ENCODE results near the gene TSSK1B. TPM values are rescaled to one million over a fixed set of nuclear protein-coding genes. Genes with fewer than 3 reads are reported as not detected.

TSSK1B gene
- total RNA-seq, 2 experiments from 2014 or later, result not detected

DNA sequence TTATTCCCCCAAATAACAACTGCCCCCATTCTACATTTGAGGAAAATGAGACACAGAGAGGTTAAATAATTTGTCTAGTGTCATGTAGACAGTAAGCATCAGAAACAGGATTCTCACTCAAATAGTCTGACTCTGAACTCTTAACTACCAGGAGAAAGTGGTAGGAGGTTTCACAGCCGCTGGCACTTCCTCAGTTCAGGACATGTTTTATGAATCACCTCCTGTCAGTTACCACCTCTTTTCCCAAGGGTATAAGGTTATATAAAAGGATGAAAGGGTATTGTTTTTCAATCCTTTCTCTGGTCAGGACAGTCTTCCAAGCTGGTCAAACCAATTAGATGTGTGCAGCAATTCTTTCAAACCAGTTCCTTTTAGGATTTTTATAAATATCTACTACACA lies 52.1 kb downstream of the TSSK1B start:
- H2AFZ ChIP-seq (ENCODE audit: low read length), result no peak overlapping the region
- H3K9me2 ChIP-seq (ENCODE audit: insufficient read depth, low read length), result no peaks in the 10 kb centered on the region
- H3K27ac ChIP-seq (ENCODE audit: low read depth, low read length, poor library complexity, severe bottlenecking), result no peak overlapping the region
- H3K36me3 ChIP-seq (ENCODE audit: insufficient read depth, low read length), result no peaks in the 10 kb centered on the region
- TF ChIP-seq EZH2phosphoT487 (IDR thresholded peaks at IDR 0.05; ENCODE audit: borderline replicate concordance, low read depth, low read length), result no peak
- TF ChIP-seq, protein P1, sequence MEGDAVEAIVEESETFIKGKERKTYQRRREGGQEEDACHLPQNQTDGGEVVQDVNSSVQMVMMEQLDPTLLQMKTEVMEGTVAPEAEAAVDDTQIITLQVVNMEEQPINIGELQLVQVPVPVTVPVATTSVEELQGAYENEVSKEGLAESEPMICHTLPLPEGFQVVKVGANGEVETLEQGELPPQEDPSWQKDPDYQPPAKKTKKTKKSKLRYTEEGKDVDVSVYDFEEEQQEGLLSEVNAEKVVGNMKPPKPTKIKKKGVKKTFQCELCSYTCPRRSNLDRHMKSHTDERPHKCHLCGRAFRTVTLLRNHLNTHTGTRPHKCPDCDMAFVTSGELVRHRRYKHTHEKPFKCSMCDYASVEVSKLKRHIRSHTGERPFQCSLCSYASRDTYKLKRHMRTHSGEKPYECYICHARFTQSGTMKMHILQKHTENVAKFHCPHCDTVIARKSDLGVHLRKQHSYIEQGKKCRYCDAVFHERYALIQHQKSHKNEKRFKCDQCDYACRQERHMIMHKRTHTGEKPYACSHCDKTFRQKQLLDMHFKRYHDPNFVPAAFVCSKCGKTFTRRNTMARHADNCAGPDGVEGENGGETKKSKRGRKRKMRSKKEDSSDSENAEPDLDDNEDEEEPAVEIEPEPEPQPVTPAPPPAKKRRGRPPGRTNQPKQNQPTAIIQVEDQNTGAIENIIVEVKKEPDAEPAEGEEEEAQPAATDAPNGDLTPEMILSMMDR (conservative IDR thresholded peaks at IDR 0.05; ENCODE audit: low read length), result no peak
- H3K79me2 ChIP-seq (ENCODE audit: insufficient read depth, low read depth, low read length), result no peaks in the 10 kb centered on the region
- H3K9me3 ChIP-seq (ENCODE audit: low read length), result no peaks in the 10 kb centered on the region
- ChIA-PET POLR2A (interaction anchor here (0.6 to 0.7 kb wide), 3 partner anchors 101 to 178 kb away, joined by 3 read pairs; no protein-coding TSS in a partner anchor), CTCF (ENCODE audit: unreplicated experiment) (interaction anchor here (0.8 kb wide), 1 partner anchor 128 kb away, joined by 3 read pairs; no protein-coding TSS in a partner anchor)
- BruUV-seq (replicated peaks), result no TSS peak
- no peak overlapping the region for H3K4me2 ChIP-seq (ENCODE audit: low read length)
- H3K4me3 ChIP-seq (ENCODE audit: low read depth, low read length, poor library complexity, severe bottlenecking), result no peak overlapping the region
- intact Hi-C loops (cut with micrococcal nuclease; ENCODE audit: unreplicated experiment), result no loop called here
- H3K4me1 ChIP-seq (ENCODE audit: insufficient read depth, low read length, poor library complexity, severe bottlenecking), result no peaks in the 10 kb centered on the region
- no peaks in the 10 kb centered on the region for H4K20me1 ChIP-seq (ENCODE audit: insufficient read depth, low read length)
- no peak for DNase-seq (ENCODE audit: low spot score)

Other genes starting within 250 kb of the TSSK1B start
- 0.18 TPM in 1 of 2 replicates, not detected in the other for gene MCC, start 53.5 kb upstream of the TSSK1B start, total RNA-seq (2014; rRNA removed; shearing (Covaris generic))
- gene MCC, start 53.5 kb upstream of the TSSK1B start, total RNA-seq (2022), result 0.04 and 0.25 TPM in 2 replicates
- gene YTHDC2, start 78.7 kb upstream of the TSSK1B start, total RNA-seq (2014; rRNA removed; shearing (Covaris generic)), result 30.6 and 40.3 TPM in 2 replicates
- gene YTHDC2, start 78.7 kb upstream of the TSSK1B start, total RNA-seq (2022), result 59.6 and 60.1 TPM in 2 replicates

All from OCI-LY7 (cell line).